Activated CD4-positive, alpha-beta T cell treated with anti-CD3 and anti-CD28 coated beads, Interleukin-2, amount 10 ng/mL, durations not matched to agents 7 days and 5 days (primary cell): ENCODE data around the gene DCTN1. TPM values are rescaled to one million over a fixed set of nuclear protein-coding genes. Genes with fewer than 3 reads are reported as not detected.

Experiments used
- CTCF ChIA-PET: fragments of 350-600 bp; sonication (Branson Sonifier 250); formaldehyde crosslinking; loops from one replicate; lab custom pipeline; 2021; ENCODE audit warnings: antibody characterized with exemption; lab: Charles Lee
- POLR2A ChIA-PET: fragments of 350-600 bp; sonication (Branson Sonifier 250); formaldehyde crosslinking; loops from one replicate; lab custom pipeline; 2021; ENCODE audit warnings: antibody characterized with exemption; lab: Charles Lee
- DNase-seq: peaks from one replicate; pipeline ENCODE4 v3.0.0-alpha.2; 2020
- H3K27ac Mint-ChIP-seq: one replicate; pipeline ENCODE4 v1.8.0; 2021; ENCODE audit warnings: mild to moderate bottlenecking, moderate library complexity, mixed read lengths
- H3K27me3 Mint-ChIP-seq: one replicate; pipeline ENCODE4 v1.8.0; 2021; ENCODE audit warnings: mixed read lengths
- H3K36me3 Mint-ChIP-seq: one replicate; pipeline ENCODE4 v1.8.0; 2021; ENCODE audit warnings: low read depth, mixed read lengths
- H3K4me1 Mint-ChIP-seq: one replicate; pipeline ENCODE4 v1.8.0; 2021; ENCODE audit warnings: mixed read lengths
- H3K4me3 Mint-ChIP-seq: one replicate; pipeline ENCODE4 v1.8.0; 2021; ENCODE audit warnings: mild to moderate bottlenecking, moderate library complexity, mixed read lengths
- H3K9me3 Mint-ChIP-seq: one replicate; pipeline ENCODE4 v1.8.0; 2021; ENCODE audit warnings: mixed read lengths
- total RNA-seq, 2 experiments: library from RNA; stranded (reverse); gene quantifications; one replicate each; pipeline ENCODE4 v1.2.3, GENCODE V29; 2021

Gene DCTN1
- total RNA-seq, 2 experiments from 2014 or later: 106 to 132 TPM

DNA sequence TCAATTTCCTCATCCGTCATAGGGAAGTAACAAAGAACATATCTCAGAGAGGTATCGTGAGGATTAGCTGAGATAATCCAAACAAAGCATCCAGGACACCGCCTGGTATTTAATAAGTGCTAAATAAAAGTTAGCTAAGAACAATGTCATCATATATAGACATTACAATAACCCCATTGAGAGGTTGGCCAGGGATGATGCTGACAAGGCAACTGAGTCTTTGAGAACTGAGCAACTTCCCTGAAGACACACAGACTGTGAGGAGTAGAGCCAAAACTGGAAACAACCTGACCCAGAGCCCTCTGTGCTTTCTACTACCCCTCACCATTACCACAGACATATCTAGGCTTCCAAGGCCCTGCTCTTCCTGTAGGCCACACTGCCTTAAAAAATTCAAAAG is 1.6 kb upstream of the DCTN1 start:
- Mint-ChIP-seq H3K4me3 (no peak overlapping the region), H3K27ac (no peak overlapping the region), H3K9me3 (no peaks in the 10 kb centered on the region), H3K4me1 (peaks cover 25% of the 10 kb centered on the region), H3K36me3 (peaks cover 21% of the 10 kb centered on the region), H3K27me3 (no peaks in the 10 kb centered on the region)
- CTCF ChIA-PET: interaction anchor here (1.0 to 2.5 kb wide), 3 partner anchors 10 to 31 kb away, joined by 3 to 13 read pairs (median 3); no protein-coding TSS in a partner anchor
- POLR2A ChIA-PET: no interaction called here
- no peak for DNase-seq

DNA sequence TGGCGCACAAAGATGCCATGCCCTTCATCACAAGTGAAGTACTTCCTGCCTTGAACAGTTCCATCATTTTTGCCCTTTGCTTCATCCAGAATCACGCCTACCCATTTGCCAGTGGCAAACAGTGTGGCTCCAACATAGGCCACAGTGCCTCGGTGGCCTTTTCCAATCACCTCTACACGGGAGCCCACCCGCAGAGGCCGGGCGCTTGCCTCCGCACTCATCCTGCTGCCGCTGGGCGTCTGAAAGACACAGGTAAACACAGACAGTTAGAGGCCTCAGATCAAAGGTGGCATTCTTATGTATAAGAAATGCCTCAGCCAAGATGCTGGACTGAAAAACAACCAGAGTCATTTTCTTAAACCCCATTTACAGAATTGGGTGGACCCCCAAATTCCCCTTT is 2.1 kb downstream of the DCTN1 start:
- no peak for DNase-seq
- ChIA-PET POLR2A (no interaction called here), CTCF (no interaction called here)
- Mint-ChIP-seq H3K4me1 (peaks cover 32% of the 10 kb centered on the region), H3K36me3 (peaks cover 19% of the 10 kb centered on the region), H3K27ac (no peak overlapping the region), H3K4me3 (no peak overlapping the region), H3K27me3 (no peaks in the 10 kb centered on the region), H3K9me3 (no peaks in the 10 kb centered on the region)

DNA sequence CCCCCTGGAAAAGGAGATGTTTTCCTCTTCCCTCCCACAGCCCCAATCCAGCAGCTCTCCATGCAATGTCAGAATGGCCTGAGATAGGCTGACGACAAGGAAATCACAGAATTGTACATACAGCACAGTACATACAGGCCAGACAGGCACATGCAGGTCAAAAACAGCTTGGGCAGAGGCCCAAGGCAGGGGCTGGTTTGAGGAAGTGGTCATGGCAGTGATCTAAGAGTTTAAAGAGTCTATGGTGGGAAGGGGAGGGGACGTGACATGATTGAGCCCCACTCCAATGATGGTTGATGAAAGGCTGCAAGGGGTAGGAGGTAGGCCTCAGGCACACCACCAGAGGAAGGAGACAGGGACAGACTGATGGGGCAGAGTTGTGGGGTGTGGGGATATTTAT is 4.3 kb downstream of the DCTN1 start:
- ChIA-PET CTCF (interaction anchor here (1.7 kb wide), 1 partner anchor 14 kb away, joined by 10 read pairs; no protein-coding TSS in a partner anchor), POLR2A (no interaction called here)
- H3K27me3 Mint-ChIP-seq: no peaks in the 10 kb centered on the region
- peak overlapping the region; percentile 31 for H3K27ac Mint-ChIP-seq
- no peak for DNase-seq
- H3K36me3 Mint-ChIP-seq: peaks cover 17% of the 10 kb centered on the region
- no peaks in the 10 kb centered on the region for H3K9me3 Mint-ChIP-seq
- H3K4me3 Mint-ChIP-seq: no peak overlapping the region
- peaks cover 25% of the 10 kb centered on the region for H3K4me1 Mint-ChIP-seq

DNA sequence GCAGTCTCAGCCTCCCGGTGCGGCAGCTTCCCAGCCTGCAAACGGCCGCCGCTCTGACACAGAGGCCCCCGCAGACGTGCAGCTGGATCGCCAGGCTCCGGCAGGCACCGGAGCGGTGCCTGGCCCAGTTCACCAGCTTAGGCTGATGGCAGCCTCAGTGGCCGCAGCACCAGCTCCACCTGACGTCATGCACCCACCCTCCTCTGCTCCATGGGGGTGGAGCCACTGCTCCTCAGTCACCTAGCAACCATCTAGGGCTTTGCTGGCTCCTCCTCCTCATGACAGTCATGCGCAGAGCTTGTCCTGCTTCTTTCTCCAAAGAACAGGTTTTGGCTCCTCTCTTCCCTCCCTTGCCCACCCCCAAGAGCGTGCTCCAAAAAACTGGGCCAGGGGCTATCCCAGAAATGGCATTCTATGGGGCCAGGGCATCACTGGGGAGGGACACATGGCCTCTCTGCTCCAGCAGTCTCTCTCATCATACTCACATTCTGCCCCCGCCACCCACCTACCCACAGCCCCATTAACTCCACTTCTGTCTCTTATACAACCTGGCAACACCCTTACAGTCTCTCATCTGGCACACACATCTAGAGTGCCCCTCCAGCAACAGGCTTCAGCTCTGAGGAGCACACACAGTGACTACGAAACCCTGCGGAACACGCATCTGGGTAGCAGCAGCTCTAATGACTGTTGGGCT is 5.5 kb downstream of the DCTN1 start:
- peak overlapping the region; percentile 37 for H3K27ac Mint-ChIP-seq

DNA sequence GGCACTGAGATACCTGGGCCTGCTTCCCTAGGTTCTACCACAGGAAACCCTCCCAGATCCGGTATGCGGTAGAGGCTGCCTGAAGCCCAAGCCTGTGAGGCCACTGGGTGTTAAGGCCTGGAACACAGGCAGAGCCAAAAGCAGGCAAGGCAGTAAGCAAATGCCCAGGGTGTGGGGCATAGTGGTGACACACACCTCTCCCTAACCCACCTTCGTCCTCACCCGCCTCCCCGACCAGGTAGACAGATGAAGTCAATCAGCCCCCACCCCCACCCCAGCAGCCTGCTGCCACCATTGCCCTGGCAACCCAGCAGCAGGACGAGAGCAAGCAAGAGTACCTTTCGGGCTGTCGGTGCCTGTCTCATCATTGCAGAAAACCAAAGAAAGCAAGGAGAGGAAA is 6.1 kb downstream of the DCTN1 start:
- no peaks in the 10 kb centered on the region for H3K9me3 Mint-ChIP-seq
- H3K36me3 Mint-ChIP-seq: peaks cover 28% of the 10 kb centered on the region
- ChIA-PET CTCF (no interaction called here), POLR2A (no interaction called here)
- no peak overlapping the region for H3K27ac Mint-ChIP-seq
- no peaks in the 10 kb centered on the region for H3K27me3 Mint-ChIP-seq
- DNase-seq: no peak
- H3K4me1 Mint-ChIP-seq: peaks cover 12% of the 10 kb centered on the region
- no peak overlapping the region for H3K4me3 Mint-ChIP-seq

More for the DNA sequence above, 5.5 kb downstream of the DCTN1 start:
- POLR2A ChIA-PET: no interaction called here
- Mint-ChIP-seq H3K4me3 (no peak overlapping the region), H3K4me1 (peaks cover 16% of the 10 kb centered on the region), H3K27me3 (no peaks in the 10 kb centered on the region), H3K9me3 (no peaks in the 10 kb centered on the region), H3K36me3 (peaks cover 26% of the 10 kb centered on the region)
- DNase-seq: no peak
- CTCF ChIA-PET: interaction anchor here (1.7 kb wide), 1 partner anchor 15 kb away, joined by 10 read pairs; no protein-coding TSS in a partner anchor

DNA sequence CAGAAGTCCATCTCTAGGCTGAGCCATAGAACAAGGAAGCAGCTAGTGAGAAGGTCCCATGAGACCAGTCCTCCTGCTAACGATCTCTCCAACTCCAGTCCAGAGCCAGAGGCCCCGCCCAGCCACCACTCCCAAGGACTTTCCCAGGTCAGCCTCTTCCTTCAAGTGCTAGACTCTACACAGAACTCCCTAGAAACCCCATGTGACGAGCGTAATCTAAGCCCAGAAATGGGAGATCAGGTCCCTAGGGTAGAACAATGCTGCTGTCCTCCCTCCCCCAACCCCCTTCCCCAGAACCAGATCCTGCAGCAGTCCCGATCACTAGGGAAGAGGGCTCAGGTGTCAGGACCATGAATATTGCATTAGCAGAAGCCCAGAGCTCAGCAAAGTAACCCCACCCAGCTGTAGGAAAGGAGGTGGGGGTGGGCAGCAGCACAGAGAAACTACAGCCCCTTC is 6.9 kb downstream of the DCTN1 start:
- H3K27me3 Mint-ChIP-seq: no peaks in the 10 kb centered on the region
- H3K27ac Mint-ChIP-seq: peak overlapping the region; percentile 10
- no peak overlapping the region for H3K4me3 Mint-ChIP-seq
- H3K9me3 Mint-ChIP-seq: no peaks in the 10 kb centered on the region
- H3K36me3 Mint-ChIP-seq: peaks cover 27% of the 10 kb centered on the region
- POLR2A ChIA-PET: no interaction called here
- CTCF ChIA-PET: no interaction called here
- no peak for DNase-seq
- peaks cover 7% of the 10 kb centered on the region for H3K4me1 Mint-ChIP-seq

DNA sequence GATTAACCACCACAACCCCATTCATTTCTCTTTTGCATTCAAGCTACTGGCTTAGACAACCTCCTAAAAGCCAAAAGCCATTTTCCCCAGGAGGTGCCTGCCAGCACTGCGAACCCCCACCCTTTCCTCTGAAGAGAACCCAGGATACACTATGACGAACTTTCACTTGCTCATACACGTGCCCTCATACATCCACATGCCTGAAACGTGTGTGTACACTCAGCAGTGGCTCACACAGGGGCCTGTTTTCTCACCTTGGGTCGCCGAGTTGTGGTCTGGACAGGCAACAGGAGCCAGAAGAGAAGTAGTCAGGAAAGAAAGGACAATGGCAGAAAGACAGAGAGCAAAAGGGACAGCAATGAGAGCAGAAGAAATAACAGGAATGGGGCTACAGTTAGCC is 7.4 kb downstream of the DCTN1 start:
- Mint-ChIP-seq H3K36me3 (peaks cover 27% of the 10 kb centered on the region), H3K9me3 (no peaks in the 10 kb centered on the region), H3K27ac (peak overlapping the region; percentile 3), H3K4me3 (no peak overlapping the region), H3K27me3 (no peaks in the 10 kb centered on the region), H3K4me1 (peaks cover 7% of the 10 kb centered on the region)
- no peak for DNase-seq
- CTCF ChIA-PET: no interaction called here
- POLR2A ChIA-PET: no interaction called here

DNA sequence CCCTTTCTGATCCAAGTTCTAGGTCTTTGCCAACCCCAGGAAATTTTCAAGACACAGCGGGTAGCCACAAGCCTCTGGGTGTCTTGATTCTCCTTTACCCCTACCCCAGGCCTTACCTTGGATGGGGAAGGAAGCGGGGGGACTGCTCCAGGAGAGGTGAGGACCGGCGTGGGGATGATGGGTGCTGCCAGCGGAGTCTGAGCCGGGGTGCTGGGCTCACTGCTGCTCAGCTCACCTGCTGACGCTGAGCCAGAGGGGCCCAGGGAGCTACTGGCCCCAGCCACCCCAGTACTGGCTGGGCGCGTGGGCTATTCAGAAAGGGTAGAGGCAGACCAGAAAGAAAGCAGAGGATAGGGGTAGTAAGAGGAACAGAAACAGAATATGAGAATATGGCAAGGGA is 8.7 kb downstream of the DCTN1 start:
- DNase-seq: no peak
- H3K27me3 Mint-ChIP-seq: no peaks in the 10 kb centered on the region
- H3K9me3 Mint-ChIP-seq: no peaks in the 10 kb centered on the region
- H3K36me3 Mint-ChIP-seq: peaks cover 32% of the 10 kb centered on the region
- POLR2A ChIA-PET: no interaction called here
- no peak overlapping the region for H3K4me3 Mint-ChIP-seq
- CTCF ChIA-PET: interaction anchor here (1.7 to 2.5 kb wide), 2 partner anchors 20 to 37 kb away, joined by 4 to 12 read pairs; no protein-coding TSS in a partner anchor
- peaks cover 7% of the 10 kb centered on the region for H3K4me1 Mint-ChIP-seq
- H3K27ac Mint-ChIP-seq: no peak overlapping the region

DNA sequence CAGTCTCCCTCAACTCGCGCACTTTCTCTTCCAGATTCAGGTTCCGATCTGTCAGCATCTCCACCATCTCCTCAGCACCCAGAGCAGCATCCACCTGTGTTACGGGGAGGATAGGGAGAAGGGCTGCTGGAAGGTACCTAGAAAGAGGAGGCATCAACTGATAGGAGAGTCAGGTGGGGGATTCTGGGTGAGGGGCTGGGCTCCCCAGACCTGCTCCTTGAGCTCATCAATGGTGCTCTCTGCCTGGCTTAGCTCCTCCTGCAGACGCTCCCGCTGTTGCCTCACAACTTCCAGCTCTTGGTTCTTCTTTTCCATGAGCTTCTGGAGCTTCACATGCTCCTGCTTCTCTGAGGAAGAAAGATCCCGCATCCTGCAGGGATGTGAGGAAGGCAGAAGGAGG is 10.1 kb downstream of the DCTN1 start:
- POLR2A ChIA-PET: no interaction called here
- H3K36me3 Mint-ChIP-seq: peaks cover 42% of the 10 kb centered on the region
- H3K27ac Mint-ChIP-seq: no peak overlapping the region
- H3K4me1 Mint-ChIP-seq: peaks cover 2% of the 10 kb centered on the region
- CTCF ChIA-PET: interaction anchor here (1.1 to 2.5 kb wide), 4 partner anchors 12 to 545 kb away, joined by 3 to 12 read pairs (median 4); no protein-coding TSS in a partner anchor
- DNase-seq: no peak
- no peak overlapping the region for H3K4me3 Mint-ChIP-seq
- no peaks in the 10 kb centered on the region for H3K9me3 Mint-ChIP-seq
- no peaks in the 10 kb centered on the region for H3K27me3 Mint-ChIP-seq

DNA sequence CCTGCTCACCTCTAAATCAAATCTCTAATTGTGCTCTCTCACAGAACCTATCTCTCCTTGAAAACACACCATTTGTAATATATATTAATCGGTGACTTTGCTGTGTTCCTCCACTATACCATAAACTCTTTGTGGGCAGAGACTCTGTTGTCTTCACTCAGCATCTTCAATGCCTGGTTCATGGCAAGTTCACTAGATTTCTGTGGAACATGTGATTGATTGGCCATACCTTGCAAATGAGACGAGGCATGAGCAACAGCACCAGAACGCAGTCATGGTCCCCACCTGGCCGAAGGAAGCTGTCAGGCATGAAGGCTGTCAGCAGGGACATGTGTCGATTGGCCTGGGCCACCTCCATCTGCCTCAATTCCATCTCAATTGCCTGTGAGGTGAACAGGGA is 11.6 kb downstream of the DCTN1 start:
- Mint-ChIP-seq H3K4me1 (no peaks in the 10 kb centered on the region), H3K27me3 (no peaks in the 10 kb centered on the region), H3K9me3 (no peaks in the 10 kb centered on the region), H3K4me3 (no peak overlapping the region), H3K36me3 (peaks cover 46% of the 10 kb centered on the region), H3K27ac (no peak overlapping the region)
- DNase-seq: no peak
- ChIA-PET POLR2A (no interaction called here), CTCF (interaction anchor here (1.0 kb wide), 1 partner anchor 33 kb away, joined by 3 read pairs; no protein-coding TSS in a partner anchor)

DNA sequence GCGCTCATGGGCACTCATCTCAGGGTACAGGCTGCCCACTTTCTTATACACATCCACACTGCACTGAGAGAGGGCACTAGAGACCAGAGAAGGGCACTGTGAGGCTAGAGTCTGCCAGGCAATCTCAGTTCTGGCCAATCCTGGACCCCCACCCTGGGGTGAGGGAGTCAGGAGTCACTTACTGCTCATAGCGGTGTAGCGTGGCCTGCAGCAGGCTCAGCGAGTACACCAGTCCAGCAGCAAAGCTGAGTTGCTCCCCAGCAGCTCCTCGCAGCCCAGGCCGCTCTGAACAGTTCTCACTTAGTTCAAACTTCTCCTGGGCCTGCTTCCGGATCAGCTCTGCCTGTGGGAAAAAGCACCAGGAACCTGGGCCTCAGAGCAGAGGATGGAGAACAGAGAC is 12.3 kb downstream of the DCTN1 start:
- no peak overlapping the region for H3K4me3 Mint-ChIP-seq
- no peaks in the 10 kb centered on the region for H3K9me3 Mint-ChIP-seq
- CTCF ChIA-PET: interaction anchor here (0.7 to 1.8 kb wide), 4 partner anchors 10 to 33 kb away, joined by 3 to 6 read pairs (median 4); no protein-coding TSS in a partner anchor
- no peak overlapping the region for H3K27ac Mint-ChIP-seq
- DNase-seq: no peak
- POLR2A ChIA-PET: no interaction called here
- H3K27me3 Mint-ChIP-seq: no peaks in the 10 kb centered on the region
- H3K4me1 Mint-ChIP-seq: no peaks in the 10 kb centered on the region
- peaks cover 50% of the 10 kb centered on the region for H3K36me3 Mint-ChIP-seq

DNA sequence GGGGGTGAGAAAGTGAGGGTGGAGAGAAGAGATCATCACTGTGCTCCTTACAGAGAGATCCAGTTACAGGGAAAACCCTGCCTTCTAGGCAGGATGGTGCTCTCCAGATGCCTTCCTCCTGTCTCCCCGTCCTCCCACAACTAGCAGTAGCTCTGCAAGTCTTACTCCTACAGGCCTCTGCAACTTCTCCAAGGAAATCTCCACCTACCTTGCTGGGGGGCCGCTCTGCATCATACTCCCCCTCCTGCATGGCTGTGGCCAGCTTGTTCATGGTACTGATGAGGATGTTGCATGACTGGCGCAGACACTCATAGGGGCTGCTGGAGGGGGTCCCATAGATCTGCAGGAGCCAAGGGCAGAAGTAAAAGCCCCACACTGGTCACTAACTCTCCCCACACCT is 14.1 kb downstream of the DCTN1 start:
- no peaks in the 10 kb centered on the region for H3K27me3 Mint-ChIP-seq
- peaks cover 57% of the 10 kb centered on the region for H3K36me3 Mint-ChIP-seq
- H3K4me1 Mint-ChIP-seq: no peaks in the 10 kb centered on the region
- H3K27ac Mint-ChIP-seq: peak overlapping the region; percentile 31
- DNase-seq: no peak
- CTCF ChIA-PET: interaction anchor here (1.4 to 1.8 kb wide), 2 partner anchors 9 to 21 kb away, joined by 5 read pairs; no protein-coding TSS in a partner anchor
- no peak overlapping the region for H3K4me3 Mint-ChIP-seq
- POLR2A ChIA-PET: no interaction called here
- no peaks in the 10 kb centered on the region for H3K9me3 Mint-ChIP-seq
